Vagina (tissue), 2 donors: ENCODE data around the gene OSBPL10. TPM values are rescaled to one million over a fixed set of nuclear protein-coding genes. Genes with fewer than 3 reads are reported as not detected.

ENCODE experiments used
- DNase-seq, 2 donors: peaks; one replicate each; pipeline ENCODE4 v3.0.0-alpha.2; 2017; ENCODE audit errors: extremely low spot score in 2 of 2
- H3K27ac ChIP-seq: fragments of 200-600 bp; sonication (generic); one replicate; pipeline ENCODE4 v1.5.1; 2019
- H3K27me3 ChIP-seq: fragments of 200-600 bp; sonication (generic); one replicate; pipeline ENCODE4 v1.5.1; 2019
- H3K36me3 ChIP-seq, 2 donors: fragments of 200-600 bp; sonication (generic); one replicate each; pipeline ENCODE4 v1.5.1; 2017 to 2019
- H3K4me1 ChIP-seq: fragments of 200-600 bp; sonication (generic); one replicate; pipeline ENCODE4 v1.5.1; 2019
- H3K4me3 ChIP-seq, 2 donors: fragments of 200-600 bp; sonication (generic); 1 replicate in 1 of 2; 2 replicates in 1 of 2; pipeline ENCODE4 v1.5.1; 2016 to 2019
- H3K9me3 ChIP-seq: fragments of 200-600 bp; sonication (generic); one replicate; pipeline ENCODE4 v1.5.1; 2019
- CTCF ChIP-seq, 3 experiments: fragments of 450-650 bp in 2 of 3; fragments of 200-600 bp in 1 of 3; sonication (generic) in 1 of 3; IDR thresholded peaks; one replicate each; pipeline ENCODE4 v1.5.1; 2017 to 2019; ENCODE audit warnings: antibody characterized with exemption in 3 of 3, mild to moderate bottlenecking in 2 of 3, moderate library complexity in 2 of 3
- POLR2A ChIP-seq, 2 donors: fragments of 450-650 bp; IDR thresholded peaks; one replicate each; pipeline ENCODE4 v1.6.1; 2017; ENCODE audit warnings: antibody characterized with exemption in 2 of 2, mild to moderate bottlenecking in 2 of 2, moderate library complexity in 2 of 2
- POLR2AphosphoS5 ChIP-seq, 2 donors: sonication (generic); formaldehyde crosslinking; IDR thresholded peaks; one replicate each; pipeline ENCODE4 v1.9.0; 2017; ENCODE audit warnings: antibody characterized with exemption in 2 of 2, mild to moderate bottlenecking in 2 of 2, low read depth in 1 of 2; ENCODE audit not compliant: insufficient read depth in 1 of 2
- intact Hi-C: fragments of 100-400 bp; cut with DNase I; formaldehyde crosslinking; loops from one replicate; pipeline ENCODE4 v1.15.1; 2023
- total RNA-seq: library from RNA; depleted of rRNA; stranded (reverse); fragments of >200 nt; gene quantifications from one replicate; pipeline ENCODE4 v1.2.3, GENCODE V29; 2016

The OSBPL10 gene
- total RNA-seq, 1 donor from 2014 or later: 33.9 TPM

DNA sequence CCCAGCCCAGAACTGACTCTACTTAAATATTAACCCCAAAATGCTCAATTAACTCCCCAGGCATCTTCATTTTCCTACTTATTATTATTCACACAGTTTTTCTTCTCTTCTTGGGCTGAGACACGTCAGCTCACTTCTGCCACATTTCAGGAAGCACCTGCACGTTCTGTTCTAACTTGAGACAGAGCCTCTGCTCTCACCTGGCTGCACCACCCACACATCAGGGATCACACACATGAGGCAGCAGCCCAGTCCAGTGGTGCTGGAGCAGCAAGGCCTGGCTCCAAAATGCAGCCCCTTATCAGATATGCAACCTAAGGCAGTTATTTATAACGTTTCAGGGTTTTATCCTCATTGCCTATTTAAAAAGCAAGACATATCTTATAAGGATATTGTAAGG, 127.5 kb downstream of the OSBPL10 start:
- Histone ChIP-seq H3K27ac (no peak overlapping the region), H3K36me3 (no peaks in the 10 kb centered on the region), H3K4me3 (no peak overlapping the region), H3K4me1 (peaks cover 16% of the 10 kb centered on the region), H3K9me3 (no peaks in the 10 kb centered on the region), H3K27me3 (no peaks in the 10 kb centered on the region)
- intact Hi-C loops: no loop called here
- no peak for DNase-seq
- TF ChIP-seq POLR2A (IDR thresholded peaks at IDR 0.05) (no peak), POLR2AphosphoS5 (IDR thresholded peaks at IDR 0.05; ENCODE audit: insufficient read depth in 1 of 2, low read depth in 1 of 2) (no peak), CTCF (IDR thresholded peaks at IDR 0.05) (no peak)

GRCh38 chr3:31851278-31851677, 129.8 kb downstream of the OSBPL10 start:
- intact Hi-C loops: no loop called here
- Histone ChIP-seq H3K27me3 (no peaks in the 10 kb centered on the region), H3K27ac (no peak overlapping the region), H3K36me3 (no peaks in the 10 kb centered on the region), H3K4me3 (no peak overlapping the region), H3K9me3 (no peaks in the 10 kb centered on the region), H3K4me1 (peaks cover 16% of the 10 kb centered on the region)
- DNase-seq: no peak
- TF ChIP-seq CTCF (IDR thresholded peaks at IDR 0.05) (no peak), POLR2A (IDR thresholded peaks at IDR 0.05) (no peak), POLR2AphosphoS5 (IDR thresholded peaks at IDR 0.05; ENCODE audit: insufficient read depth in 1 of 2, low read depth in 1 of 2) (no peak)

GRCh38 chr3:31848911-31849310, 132.2 kb downstream of the OSBPL10 start:
- Histone ChIP-seq H3K4me3 (no peak overlapping the region), H3K27ac (no peak overlapping the region), H3K36me3 (no peaks in the 10 kb centered on the region), H3K9me3 (no peaks in the 10 kb centered on the region), H3K27me3 (no peaks in the 10 kb centered on the region), H3K4me1 (peaks cover 16% of the 10 kb centered on the region)
- TF ChIP-seq POLR2A (IDR thresholded peaks at IDR 0.05) (no peak), CTCF (IDR thresholded peaks at IDR 0.05) (no peak), POLR2AphosphoS5 (IDR thresholded peaks at IDR 0.05; ENCODE audit: insufficient read depth in 1 of 2, low read depth in 1 of 2) (no peak)
- intact Hi-C loops: no loop called here
- DNase-seq: no peak

DNA sequence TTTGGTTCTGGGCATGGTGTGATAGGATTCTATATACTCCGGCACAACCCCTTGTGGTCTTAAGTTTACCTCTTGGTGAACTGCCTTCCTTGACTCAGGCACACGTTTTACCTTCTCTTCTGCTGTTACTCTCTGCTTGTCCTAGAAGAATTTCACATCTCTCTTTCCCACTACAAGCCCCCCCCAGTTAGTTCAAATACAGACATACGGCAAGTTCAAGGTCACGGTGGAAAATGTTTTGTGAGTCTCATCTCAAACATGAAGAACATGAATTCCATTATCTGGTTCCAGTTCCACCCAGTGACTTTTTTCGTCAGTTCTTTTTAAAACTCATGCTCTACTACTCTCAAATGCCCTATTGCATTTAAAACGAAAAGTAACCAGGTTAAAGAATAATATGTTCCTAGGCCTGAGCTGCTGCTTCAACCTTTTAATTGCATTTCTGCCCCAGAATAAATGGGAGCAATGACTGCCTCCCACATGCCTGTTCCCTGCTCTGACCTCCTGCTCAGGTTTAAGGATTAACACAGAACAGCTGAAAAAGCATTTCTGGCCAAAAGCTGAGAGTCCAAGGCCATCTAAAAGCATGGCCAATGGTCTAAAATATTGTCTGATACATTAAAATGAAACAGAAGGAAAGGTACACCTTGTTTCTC, 132.8 kb downstream of the OSBPL10 start:
- H3K27ac ChIP-seq: no peak overlapping the region
- H3K36me3 ChIP-seq: no peaks in the 10 kb centered on the region
- intact Hi-C loops: no loop called here
- H3K27me3 ChIP-seq: no peaks in the 10 kb centered on the region
- TF ChIP-seq POLR2AphosphoS5 (IDR thresholded peaks at IDR 0.05; ENCODE audit: insufficient read depth in 1 of 2, low read depth in 1 of 2): no peak
- TF ChIP-seq POLR2A (IDR thresholded peaks at IDR 0.05): no peak
- no peak for TF ChIP-seq CTCF (IDR thresholded peaks at IDR 0.05)
- H3K4me1 ChIP-seq: peaks cover 16% of the 10 kb centered on the region
- DNase-seq: no peak
- no peaks in the 10 kb centered on the region for H3K9me3 ChIP-seq
- no peak overlapping the region for H3K4me3 ChIP-seq

DNA sequence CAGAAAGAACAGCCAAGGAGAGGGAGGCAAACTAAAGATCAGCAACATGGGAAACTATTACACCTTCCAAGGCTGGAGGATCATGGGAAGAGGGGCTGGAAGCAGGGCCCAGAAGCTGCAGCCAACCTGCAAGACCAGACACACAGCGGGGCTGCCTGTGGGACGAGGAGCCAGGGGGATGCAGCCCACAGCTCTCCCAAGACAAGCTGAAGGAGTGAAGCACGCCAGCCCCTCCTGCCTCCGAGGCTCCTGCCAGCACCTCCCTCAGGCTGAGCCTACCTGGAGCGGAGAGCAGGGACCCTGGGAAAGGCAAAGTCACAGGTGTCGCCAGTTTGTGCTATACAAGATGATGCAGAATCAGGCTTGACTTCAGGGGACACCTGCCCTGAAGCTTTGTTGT, 133.3 kb downstream of the OSBPL10 start:
- intact Hi-C loops: no loop called here
- no peaks in the 10 kb centered on the region for H3K27me3 ChIP-seq
- DNase-seq: no peak
- H3K36me3 ChIP-seq: no peaks in the 10 kb centered on the region
- H3K4me3 ChIP-seq: no peak overlapping the region
- H3K4me1 ChIP-seq: peaks cover 16% of the 10 kb centered on the region
- TF ChIP-seq CTCF (IDR thresholded peaks at IDR 0.05): no peak
- TF ChIP-seq POLR2AphosphoS5 (IDR thresholded peaks at IDR 0.05; ENCODE audit: insufficient read depth in 1 of 2, low read depth in 1 of 2): no peak
- no peak for TF ChIP-seq POLR2A (IDR thresholded peaks at IDR 0.05)
- H3K9me3 ChIP-seq: no peaks in the 10 kb centered on the region
- no peak overlapping the region for H3K27ac ChIP-seq
